Stimulated activated effector memory CD8-positive, alpha-beta T cell treated with anti-CD3 and anti-CD28 coated beads, Interleukin-12 subunit alpha, Interleukin-12 subunit beta, amount 100 ng/mL, for 72 hours (primary cell): ENCODE measurements around the gene ZSWIM8.

ENCODE experiments used
- ATAC-seq: fragments of 150-1000 bp; cut with Tn5 transposase; 2 replicates; pipeline ENCODE4 v1.10.0; 2021
- DNase-seq, 2 donors: peaks; one replicate each; pipeline ENCODE4 v3.0.0; 2021 to 2022; ENCODE audit warnings: low spot score in 2 of 2
- H3K27ac Mint-ChIP-seq: one replicate; pipeline ENCODE4 v1.8.0; 2022; ENCODE audit warnings: mild to moderate bottlenecking, mixed read lengths
- H3K36me3 Mint-ChIP-seq: one replicate; pipeline ENCODE4 v1.8.0; 2022; ENCODE audit warnings: mild to moderate bottlenecking, mixed read lengths
- H3K4me1 Mint-ChIP-seq: one replicate; pipeline ENCODE4 v1.8.0; 2022; ENCODE audit warnings: mixed read lengths
- H3K4me3 Mint-ChIP-seq: one replicate; pipeline ENCODE4 v1.8.0; 2022; ENCODE audit warnings: mild to moderate bottlenecking, mixed read lengths
- H3K9me3 Mint-ChIP-seq: one replicate; pipeline ENCODE4 v1.8.0; 2022; ENCODE audit warnings: mixed read lengths

ZSWIM8 gene

DNA sequence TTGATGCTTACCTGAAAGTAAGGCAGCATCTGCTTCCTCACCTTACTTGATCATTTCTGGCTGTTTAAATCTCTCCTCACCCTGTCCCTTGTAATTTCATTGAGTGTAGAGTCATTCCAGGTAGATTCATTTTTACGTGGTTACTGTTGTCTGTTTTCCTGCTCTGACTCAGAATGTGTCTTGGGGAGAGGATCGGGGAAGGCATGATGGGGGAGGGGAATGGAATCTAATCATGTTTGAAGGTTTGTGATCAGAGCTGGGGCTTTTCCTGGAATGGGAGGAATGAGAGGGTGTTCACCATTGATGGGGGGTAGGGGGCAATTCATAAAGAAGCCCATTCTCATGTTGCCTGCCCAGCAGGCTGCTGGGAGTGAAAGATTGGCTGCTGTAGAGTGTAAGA, 22.5 kb upstream of the ZSWIM8 start:
- Mint-ChIP-seq H3K36me3 (peaks cover 99% of the 10 kb centered on the region), H3K4me1 (peaks cover 74% of the 10 kb centered on the region), H3K9me3 (no peaks in the 10 kb centered on the region), H3K4me3 (peak overlapping the region; percentile 40), H3K27ac (peak overlapping the region; percentile 85)
- ATAC-seq (peak; percentile 78), DNase-seq (peak in 1 of 2 donors; percentile 71)

DNA sequence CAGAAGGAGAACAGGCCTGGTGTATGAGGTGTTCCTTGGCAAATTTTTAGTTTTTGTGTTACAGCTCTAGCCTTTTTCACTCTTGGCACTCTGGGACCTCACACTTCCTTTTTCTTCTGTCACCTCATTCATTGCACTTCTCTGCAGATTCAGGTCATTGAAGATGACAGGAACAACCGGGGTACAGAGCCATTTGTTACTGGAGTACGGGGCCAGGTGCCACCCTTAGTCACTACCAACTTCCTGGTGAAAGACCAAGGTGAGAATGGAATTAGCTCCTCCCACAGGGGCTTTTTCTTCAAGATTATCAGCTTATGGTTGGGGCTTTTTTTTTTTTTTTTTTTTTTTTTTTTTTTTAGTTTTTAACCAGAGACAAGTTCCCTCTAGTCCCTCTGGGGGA, 22.1 kb upstream of the ZSWIM8 start:
- H3K4me1 Mint-ChIP-seq: peaks cover 70% of the 10 kb centered on the region
- H3K27ac Mint-ChIP-seq: peak overlapping the region; percentile 85

DNA sequence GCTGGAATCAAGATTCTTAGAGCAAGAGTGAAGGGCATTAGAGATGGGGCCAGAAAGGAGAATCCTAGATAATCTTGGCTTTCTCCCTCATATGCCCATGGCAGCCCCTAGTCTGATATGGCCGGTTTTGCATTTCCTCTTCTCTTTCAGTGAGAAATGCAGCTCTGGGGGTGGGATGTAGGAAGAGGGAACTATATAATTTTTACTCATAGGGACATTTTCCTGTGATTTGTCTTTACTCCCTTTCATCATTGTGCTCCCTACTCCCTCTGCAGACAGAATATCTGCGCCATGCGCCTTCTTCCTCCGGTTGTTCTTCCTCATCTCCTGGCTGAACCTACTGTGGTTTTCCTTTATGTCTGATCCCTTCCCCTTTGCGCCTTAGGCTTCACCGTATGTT, 20.3 kb upstream of the ZSWIM8 start:
- no peak for DNase-seq
- H3K4me1 Mint-ChIP-seq: peaks cover 69% of the 10 kb centered on the region
- ATAC-seq: no peak
- no peak overlapping the region for H3K4me3 Mint-ChIP-seq
- no peaks in the 10 kb centered on the region for H3K9me3 Mint-ChIP-seq
- peaks cover 99% of the 10 kb centered on the region for H3K36me3 Mint-ChIP-seq
- peak overlapping the region; percentile 63 for H3K27ac Mint-ChIP-seq

More for the DNA sequence above, 22.1 kb upstream of the ZSWIM8 start:
- DNase-seq (no peak), ATAC-seq (peak; percentile 42)
- Mint-ChIP-seq H3K9me3 (no peaks in the 10 kb centered on the region), H3K4me3 (peak overlapping the region; percentile 40), H3K36me3 (peaks cover 99% of the 10 kb centered on the region)

DNA sequence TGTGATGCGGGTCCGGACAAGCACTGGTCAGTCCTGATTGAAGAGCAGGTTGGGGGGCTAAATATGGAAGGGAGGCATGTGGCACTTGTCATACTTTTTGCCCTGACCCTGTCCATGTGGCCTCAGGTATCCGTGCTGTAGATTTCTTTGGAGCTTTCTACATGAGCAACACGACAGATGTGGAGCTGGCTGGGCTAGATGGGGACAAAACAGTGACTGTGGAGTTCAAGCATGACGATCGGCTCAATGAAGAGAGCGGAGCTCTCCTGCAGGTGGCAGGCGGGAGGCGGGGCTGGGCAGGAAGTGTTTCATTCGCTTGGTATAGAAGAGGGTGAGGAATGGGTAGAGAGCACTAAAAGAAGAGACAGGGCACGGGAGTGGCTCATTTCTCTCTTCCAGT, 16.5 kb upstream of the ZSWIM8 start:
- Mint-ChIP-seq H3K4me3 (peak overlapping the region; percentile 8), H3K9me3 (no peaks in the 10 kb centered on the region), H3K4me1 (peaks cover 50% of the 10 kb centered on the region), H3K36me3 (peaks cover 99% of the 10 kb centered on the region), H3K27ac (peak overlapping the region; percentile 55)
- DNase-seq: no peak
- no peak for ATAC-seq

DNA sequence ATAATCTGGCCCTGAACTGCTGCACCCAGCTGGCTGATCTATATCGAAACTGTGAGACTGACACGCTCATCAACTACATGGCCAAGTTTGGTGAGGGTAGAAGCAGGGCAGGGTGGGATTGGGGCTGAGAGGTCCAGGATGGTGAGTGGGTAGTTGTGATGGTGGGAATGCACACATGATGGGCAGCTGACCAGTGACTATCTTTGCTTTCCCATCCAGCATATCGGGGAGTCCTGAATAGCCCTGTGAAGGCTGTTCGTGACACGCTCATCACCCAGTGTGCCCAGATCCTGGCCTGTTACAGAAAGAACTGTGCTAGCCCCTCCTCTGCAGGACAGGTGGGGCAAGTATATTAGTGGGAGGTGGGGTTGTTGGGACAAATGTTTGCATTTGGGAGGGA, 16.0 kb upstream of the ZSWIM8 start:
- Mint-ChIP-seq H3K4me1 (peaks cover 52% of the 10 kb centered on the region), H3K36me3 (peaks cover 99% of the 10 kb centered on the region)

DNA sequence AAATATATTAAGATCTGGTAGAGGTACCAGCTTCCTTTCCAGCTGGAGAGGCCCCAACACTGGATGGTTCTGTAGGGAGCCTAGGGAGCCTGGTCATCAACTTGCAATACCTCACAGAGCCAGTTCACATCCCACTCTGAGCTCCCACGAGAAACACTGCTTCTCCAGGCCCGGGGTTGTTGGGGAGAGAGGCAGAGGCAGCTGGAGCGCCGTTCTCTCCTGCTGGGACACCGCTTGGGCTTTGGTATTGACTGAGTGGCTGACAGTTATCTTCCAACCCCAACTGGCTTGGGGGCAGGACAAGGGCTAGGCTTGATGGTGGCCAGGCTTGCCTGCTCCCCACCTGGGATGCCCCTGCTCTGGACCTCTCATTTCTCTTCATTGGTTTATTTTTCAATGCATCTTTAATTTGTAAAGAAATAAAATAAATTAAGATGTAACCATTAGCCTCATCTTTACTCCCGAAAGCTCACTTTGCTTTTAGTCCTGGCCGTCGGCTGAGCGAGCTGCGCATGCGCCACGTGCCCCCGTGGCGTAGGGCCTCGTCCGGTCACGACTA, 13.6 kb upstream of the ZSWIM8 start:
- Mint-ChIP-seq H3K36me3 (peaks cover 99% of the 10 kb centered on the region), H3K4me3 (peak overlapping the region; percentile 90), H3K4me1 (peaks cover 59% of the 10 kb centered on the region), H3K27ac (peak overlapping the region; percentile 94), H3K9me3 (no peaks in the 10 kb centered on the region)
- DNase-seq (no peak), ATAC-seq (peak; percentile 2)

More for the DNA sequence above, 16.0 kb upstream of the ZSWIM8 start:
- H3K27ac Mint-ChIP-seq: peak overlapping the region; percentile 55
- peak overlapping the region; percentile 8 for H3K4me3 Mint-ChIP-seq
- DNase-seq (no peak), ATAC-seq (no peak)
- H3K9me3 Mint-ChIP-seq: no peaks in the 10 kb centered on the region

DNA sequence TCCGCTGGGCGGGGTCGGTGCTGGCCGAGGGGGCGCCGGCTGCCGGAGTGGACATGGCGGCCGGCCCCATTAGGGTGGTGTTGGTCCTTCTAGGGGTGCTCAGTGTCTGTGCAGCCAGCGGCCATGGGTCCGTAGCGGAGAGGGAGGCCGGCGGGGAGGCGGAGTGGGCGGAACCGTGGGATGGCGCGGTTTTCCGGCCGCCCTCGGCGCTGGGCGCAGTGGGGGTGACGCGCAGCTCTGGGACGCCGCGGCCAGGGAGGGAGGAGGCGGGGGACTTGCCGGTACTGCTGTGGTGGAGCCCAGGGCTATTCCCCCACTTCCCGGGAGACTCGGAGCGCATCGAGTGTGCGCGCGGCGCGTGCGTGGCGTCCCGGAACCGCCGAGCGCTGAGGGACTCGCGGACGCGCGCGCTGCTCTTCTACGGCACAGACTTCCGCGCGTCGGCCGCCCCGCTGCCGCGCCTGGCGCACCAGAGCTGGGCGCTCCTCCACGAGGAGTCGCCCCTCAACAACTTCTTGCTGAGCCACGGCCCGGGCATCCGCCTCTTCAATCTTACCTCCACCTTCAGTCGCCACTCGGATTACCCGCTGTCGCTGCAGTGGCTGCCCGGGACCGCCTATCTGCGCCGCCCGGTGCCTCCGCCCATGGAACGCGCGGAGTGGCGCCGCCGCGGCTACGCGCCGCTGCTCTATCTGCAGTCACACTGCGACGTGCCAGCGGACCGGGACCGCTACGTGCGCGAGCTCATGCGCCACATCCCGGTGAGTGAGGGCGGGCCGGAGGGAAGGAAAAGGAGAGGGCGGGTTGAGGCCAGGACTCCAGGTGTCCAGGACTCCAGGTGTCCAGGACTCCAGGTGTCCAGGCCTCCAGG, 12.9 kb upstream of the ZSWIM8 start:
- peaks cover 100% of the 10 kb centered on the region for H3K36me3 Mint-ChIP-seq
- peak overlapping the region; percentile 90 for H3K4me3 Mint-ChIP-seq
- peak overlapping the region; percentile 94 for H3K27ac Mint-ChIP-seq
- peak; percentile 83 for ATAC-seq
- peaks cover 64% of the 10 kb centered on the region for H3K4me1 Mint-ChIP-seq
- H3K9me3 Mint-ChIP-seq: no peaks in the 10 kb centered on the region
- peak; percentile 81 to 94 for DNase-seq

DNA sequence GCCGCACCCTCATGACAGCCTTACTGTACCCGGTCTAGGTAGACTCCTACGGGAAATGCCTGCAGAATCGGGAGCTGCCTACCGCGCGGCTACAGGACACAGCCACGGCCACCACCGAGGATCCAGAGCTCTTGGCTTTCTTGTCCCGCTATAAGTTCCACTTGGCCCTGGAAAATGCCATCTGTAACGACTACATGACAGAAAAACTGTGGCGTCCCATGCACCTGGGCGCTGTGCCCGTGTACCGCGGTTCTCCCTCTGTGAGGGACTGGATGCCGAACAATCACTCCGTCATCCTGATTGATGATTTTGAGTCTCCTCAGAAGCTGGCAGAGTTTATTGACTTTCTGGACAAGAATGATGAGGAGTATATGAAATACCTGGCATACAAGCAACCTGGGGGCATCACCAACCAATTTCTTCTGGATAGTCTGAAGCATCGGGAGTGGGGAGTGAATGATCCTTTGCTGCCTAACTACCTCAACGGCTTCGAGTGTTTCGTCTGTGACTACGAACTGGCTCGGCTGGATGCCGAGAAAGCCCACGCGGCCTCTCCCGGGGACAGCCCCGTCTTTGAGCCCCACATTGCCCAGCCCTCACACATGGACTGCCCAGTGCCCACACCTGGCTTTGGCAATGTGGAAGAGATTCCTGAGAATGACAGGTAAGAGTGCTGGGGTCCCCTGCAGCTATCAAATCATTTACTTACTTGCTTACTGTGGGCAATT, 12.1 kb upstream of the ZSWIM8 start:
- H3K4me3 Mint-ChIP-seq: peak overlapping the region; percentile 90
- peak; percentile 2 for ATAC-seq
- peaks cover 100% of the 10 kb centered on the region for H3K36me3 Mint-ChIP-seq
- peak in 1 of 2 donors; percentile 64 for DNase-seq
- no peaks in the 10 kb centered on the region for H3K9me3 Mint-ChIP-seq
- peak overlapping the region; percentile 94 for H3K27ac Mint-ChIP-seq
- H3K4me1 Mint-ChIP-seq: peaks cover 66% of the 10 kb centered on the region

DNA sequence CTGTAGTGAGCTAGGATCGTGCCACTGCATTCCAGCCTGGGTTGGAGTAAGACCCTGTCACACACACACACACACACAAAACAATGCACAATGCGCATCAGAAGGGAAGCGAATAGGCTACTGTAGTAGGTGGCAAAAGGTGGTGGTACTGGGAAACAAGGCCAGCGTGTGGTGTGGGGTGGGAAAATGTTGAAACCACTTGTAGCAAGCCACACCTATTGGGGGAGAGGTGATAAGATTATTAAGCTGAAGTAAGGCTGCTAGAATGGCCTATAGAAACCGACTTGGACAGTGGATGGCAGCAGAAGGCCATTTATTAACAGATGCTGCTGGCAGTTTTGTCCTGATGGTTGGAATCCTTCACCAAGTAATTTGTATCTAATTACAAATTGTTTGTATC, 10.8 kb upstream of the ZSWIM8 start:
- Mint-ChIP-seq H3K9me3 (no peaks in the 10 kb centered on the region), H3K4me3 (peak overlapping the region; percentile 90), H3K36me3 (peaks cover 100% of the 10 kb centered on the region), H3K4me1 (peaks cover 56% of the 10 kb centered on the region), H3K27ac (peak overlapping the region; percentile 94)
- no peak for DNase-seq
- no peak for ATAC-seq

DNA sequence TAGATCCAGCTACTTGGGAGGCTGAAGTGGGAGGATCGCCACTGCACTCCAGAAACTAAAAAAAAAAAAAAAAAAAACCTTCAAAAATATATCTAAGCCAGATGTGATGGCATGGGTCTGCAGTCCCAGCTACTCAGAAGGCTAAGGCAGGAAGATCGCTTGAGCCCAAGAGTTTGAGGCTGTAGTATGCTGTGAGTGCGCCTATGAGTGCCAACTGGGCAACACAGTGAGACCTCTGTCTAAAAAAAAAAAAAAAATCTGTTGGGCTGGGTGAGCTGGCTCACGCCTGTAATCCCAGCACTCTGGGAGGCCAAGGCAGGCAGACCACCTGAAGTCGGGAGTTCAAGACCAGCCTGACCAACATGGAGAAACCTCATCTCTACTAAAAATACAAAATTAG, 6.4 kb upstream of the ZSWIM8 start:
- DNase-seq: no peak
- H3K27ac Mint-ChIP-seq: no peak overlapping the region
- ATAC-seq: no peak
- no peaks in the 10 kb centered on the region for H3K9me3 Mint-ChIP-seq
- peaks cover 65% of the 10 kb centered on the region for H3K4me1 Mint-ChIP-seq
- H3K4me3 Mint-ChIP-seq: no peak overlapping the region
- peaks cover 82% of the 10 kb centered on the region for H3K36me3 Mint-ChIP-seq

DNA sequence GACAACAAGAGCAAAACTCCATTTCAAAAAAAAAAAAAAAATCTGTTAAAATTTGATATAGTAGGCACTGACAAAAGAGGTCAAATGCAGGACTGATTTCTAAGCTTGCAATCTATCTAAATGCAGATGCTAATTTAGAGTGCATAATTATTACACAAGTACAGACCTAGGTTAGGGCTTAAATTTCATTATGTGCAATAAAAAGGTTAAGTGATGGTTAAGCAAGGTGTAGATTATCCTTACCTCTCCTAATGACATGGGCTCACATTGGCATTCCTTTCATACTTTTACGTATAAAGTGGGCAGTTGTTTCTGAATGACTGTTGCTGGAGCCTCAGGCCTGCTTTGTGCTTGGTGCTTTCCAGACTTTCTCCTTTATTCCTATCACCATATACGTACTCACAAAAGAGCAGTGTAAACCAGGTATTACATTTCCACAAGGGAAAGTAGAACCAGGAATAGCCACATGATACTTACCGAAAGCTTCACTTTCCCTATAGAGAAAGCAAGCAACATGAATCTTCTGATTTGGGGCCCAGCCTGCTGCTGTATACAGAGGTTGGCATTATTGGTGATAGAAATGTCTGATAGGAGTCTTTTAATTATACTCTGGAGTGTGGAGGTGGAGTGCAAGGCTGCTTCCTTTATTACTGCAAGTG, 5.7 kb upstream of the ZSWIM8 start:
- Mint-ChIP-seq H3K9me3 (no peaks in the 10 kb centered on the region), H3K36me3 (peaks cover 76% of the 10 kb centered on the region), H3K4me1 (peaks cover 60% of the 10 kb centered on the region), H3K27ac (peak overlapping the region; percentile 74), H3K4me3 (peak overlapping the region; percentile 92)
- DNase-seq (no peak), ATAC-seq (no peak)

DNA sequence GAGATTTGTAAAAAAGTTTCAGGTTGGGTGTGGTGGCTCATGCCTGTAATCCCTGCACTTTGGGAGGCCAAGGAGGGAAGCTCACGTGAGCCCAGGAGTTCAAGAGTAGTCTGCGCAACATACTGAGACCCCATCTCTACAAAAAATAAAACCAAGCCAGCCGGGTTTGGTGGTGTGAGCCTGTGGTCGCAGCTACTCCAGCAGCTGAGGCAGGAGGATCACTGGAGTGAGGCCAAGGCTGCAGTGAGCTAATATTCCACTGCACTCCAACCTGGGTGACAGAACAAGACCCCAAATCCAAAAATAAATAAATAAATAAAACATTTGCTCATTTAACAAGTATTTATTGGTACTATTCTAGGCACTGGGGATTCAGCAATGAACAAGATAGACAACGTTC, 5.1 kb upstream of the ZSWIM8 start:
- ATAC-seq (no peak), DNase-seq (no peak)
- Mint-ChIP-seq H3K27ac (peak overlapping the region; percentile 74), H3K36me3 (peaks cover 75% of the 10 kb centered on the region), H3K4me3 (peak overlapping the region; percentile 92), H3K9me3 (no peaks in the 10 kb centered on the region), H3K4me1 (peaks cover 59% of the 10 kb centered on the region)

DNA sequence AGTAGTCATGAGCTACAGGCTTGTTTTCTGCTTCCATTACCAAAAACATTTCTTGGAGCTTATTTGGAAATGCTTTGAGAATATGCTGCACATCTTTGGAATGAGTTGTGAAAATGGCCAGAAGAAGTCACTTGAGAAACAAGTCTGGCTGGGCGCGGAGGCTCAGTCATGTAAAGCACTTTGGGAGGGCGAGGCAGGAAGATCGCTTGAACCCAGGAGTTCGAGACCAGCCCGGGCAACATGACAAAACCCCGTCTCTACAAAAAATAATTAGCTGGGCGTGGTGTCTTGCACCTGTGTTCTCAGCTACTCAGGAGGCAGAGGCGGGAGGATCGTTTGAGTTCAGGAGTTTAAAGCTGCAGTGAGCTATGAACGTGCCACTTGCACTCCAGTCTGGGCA, 4.4 kb upstream of the ZSWIM8 start:
- H3K4me1 Mint-ChIP-seq: peaks cover 55% of the 10 kb centered on the region

DNA sequence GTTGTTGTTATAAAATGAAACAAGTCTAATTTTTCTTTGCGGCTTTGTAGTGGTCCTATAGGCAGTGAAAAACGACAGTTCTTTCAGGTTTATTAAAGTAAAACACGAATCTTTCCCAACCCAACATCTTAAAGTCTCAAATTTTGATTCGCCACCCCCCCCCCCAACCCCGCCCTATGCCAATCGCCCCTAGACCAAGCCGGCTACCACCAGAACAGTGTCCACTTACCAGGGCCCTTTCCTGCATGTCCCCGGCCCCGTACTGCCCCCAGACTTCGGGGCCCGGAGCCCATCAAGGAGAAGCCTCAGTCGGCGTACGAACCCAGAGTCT, 3.9 kb upstream of the ZSWIM8 start:
- Mint-ChIP-seq H3K9me3 (no peaks in the 10 kb centered on the region), H3K27ac (peak overlapping the region; percentile 97), H3K4me1 (peaks cover 60% of the 10 kb centered on the region), H3K4me3 (peak overlapping the region; percentile 92), H3K36me3 (peaks cover 72% of the 10 kb centered on the region)
- DNase-seq (no peak), ATAC-seq (no peak)

More for the DNA sequence above, 4.4 kb upstream of the ZSWIM8 start:
- H3K36me3 Mint-ChIP-seq: peaks cover 72% of the 10 kb centered on the region
- H3K4me3 Mint-ChIP-seq: peak overlapping the region; percentile 92
- DNase-seq (no peak), ATAC-seq (no peak)
- H3K9me3 Mint-ChIP-seq: no peaks in the 10 kb centered on the region
- H3K27ac Mint-ChIP-seq: peak overlapping the region; percentile 97
